IMR-90 (cell line): ENCODE data around the gene ASF1A. TPM values are rescaled to one million over a fixed set of nuclear protein-coding genes. Genes with fewer than 3 reads are reported as not detected.
A peak's percentile ranks its signal among the peaks of the same experiment; 100 is the strongest.

Source experiments
- ATAC-seq: fragments of 200-7000 bp; cut with Tn5 transposase; 2 replicates; pipeline ENCODE4 v1.9.1; 2020; ENCODE audit warnings: low read depth, mild to moderate bottlenecking, moderate library complexity
- BruUV-seq: library from RNA; stranded (reverse); fragments of 400-500 nt; replicated peaks from 2 replicates; lab custom pipeline; 2021; lab: Mats Ljungman, UMichigan
- CTCF ChIA-PET: fragments of 300-600 bp; formaldehyde crosslinking; extraction: SDS; loops from one replicate; lab custom pipeline; 2021; ENCODE audit warnings: antibody characterized with exemption; lab: Yijun Ruan, JAX
- POLR2A ChIA-PET: fragments of 300-600 bp; sonication (Branson Sonifier 250); formaldehyde crosslinking; loops from one replicate; lab custom pipeline; 2022; ENCODE audit warnings: antibody characterized with exemption; ENCODE audit not compliant: unreplicated experiment; lab: Charles Lee
- DNase-seq: peaks from one replicate; pipeline ENCODE4 v3.0.0; 2013
- H2AFZ ChIP-seq: replicated peaks from 2 replicates; pipeline ENCODE3; 2013; ENCODE audit warnings: low read length, mild to moderate bottlenecking; ENCODE audit not compliant: poor library complexity
- H2AK5ac ChIP-seq: 2 replicates; pipeline ENCODE4 v1.6.1; 2013; ENCODE audit warnings: low read depth, low read length, inconsistent platforms
- H2AK9ac ChIP-seq: replicated peaks from 2 replicates; pipeline ENCODE3; 2013; ENCODE audit warnings: mild to moderate bottlenecking, low read depth, low read length, moderate library complexity; ENCODE audit not compliant: poor library complexity
- H2BK120ac ChIP-seq: 2 replicates; pipeline ENCODE4 v1.6.1; 2013; ENCODE audit warnings: low read depth, low read length, inconsistent platforms
- H2BK15ac ChIP-seq: 3 replicates; pipeline ENCODE4 v1.6.1; 2013; ENCODE audit warnings: low read depth, low read length, inconsistent platforms
- H2BK20ac ChIP-seq: 2 replicates; pipeline ENCODE4 v1.6.1; 2013; ENCODE audit warnings: low read depth, mild to moderate bottlenecking, inconsistent platforms, low read length, moderate library complexity
- H2BK5ac ChIP-seq: 2 replicates; pipeline ENCODE4 v1.6.1; 2013; ENCODE audit warnings: mild to moderate bottlenecking, low read depth, low read length, inconsistent platforms; ENCODE audit not compliant: poor library complexity, severe bottlenecking
- H3K14ac ChIP-seq: replicated peaks from 2 replicates; pipeline ENCODE4 v1.6.1; 2013; ENCODE audit warnings: low read depth, low read length, inconsistent platforms
- H3K18ac ChIP-seq: 2 replicates; pipeline ENCODE4 v1.6.1; 2013; ENCODE audit warnings: low read depth, low read length, control low read depth
- H3K23ac ChIP-seq: 2 replicates; pipeline ENCODE4 v1.6.1; 2013; ENCODE audit warnings: low read depth, low read length, inconsistent platforms
- H3K27ac ChIP-seq: 2 replicates; pipeline ENCODE4 v1.5.1; 2013; ENCODE audit warnings: mild to moderate bottlenecking, control low read depth, low read length; ENCODE audit not compliant: insufficient read depth
- H3K27me3 ChIP-seq: 2 replicates; pipeline ENCODE4 v1.6.1; 2013; ENCODE audit warnings: low read length; ENCODE audit not compliant: control insufficient read depth, insufficient read depth
- H3K36me3 ChIP-seq: 2 replicates; pipeline ENCODE4 v1.6.1; 2013; ENCODE audit warnings: low read length, mixed read lengths; ENCODE audit not compliant: control insufficient read depth, insufficient read depth
- H3K4ac ChIP-seq: 2 replicates; pipeline ENCODE4 v1.6.1; 2013; ENCODE audit warnings: low read depth, low read length, inconsistent platforms
- H3K4me1 ChIP-seq: 2 replicates; pipeline ENCODE4 v1.6.1; 2013; ENCODE audit warnings: low read length, mixed read lengths; ENCODE audit not compliant: control insufficient read depth, insufficient read depth
- H3K4me2 ChIP-seq: 2 replicates; pipeline ENCODE4 v1.6.1; 2013; ENCODE audit warnings: low read depth, mild to moderate bottlenecking, control low read depth, low read length, moderate library complexity
- H3K4me3 ChIP-seq: 2 replicates; pipeline ENCODE4 v1.5.1; 2013; ENCODE audit warnings: low read depth, mild to moderate bottlenecking, control low read depth, low read length, moderate library complexity; ENCODE audit not compliant: insufficient read depth
- H3K56ac ChIP-seq: 2 replicates; pipeline ENCODE4 v1.6.1; 2013; ENCODE audit warnings: low read length, inconsistent platforms; ENCODE audit not compliant: insufficient read depth; ENCODE audit errors: extremely low read depth
- H3K79me1 ChIP-seq, 2 experiments: 2 replicates each; pipeline ENCODE4 v1.6.1; 2013; ENCODE audit warnings: low read length in 2 of 2, inconsistent platforms in 1 of 2, low read depth in 1 of 2
- H3K9ac ChIP-seq: 2 replicates; pipeline ENCODE4 v1.6.1; 2013; ENCODE audit warnings: low read depth, low read length, control low read depth
- H3K9me1 ChIP-seq: 2 replicates; pipeline ENCODE4 v1.6.1; 2013; ENCODE audit warnings: low read length, inconsistent platforms; ENCODE audit not compliant: insufficient read depth
- H3K9me3 ChIP-seq: 2 replicates; pipeline ENCODE4 v1.6.1; 2013; ENCODE audit warnings: low read length; ENCODE audit not compliant: control insufficient read depth, insufficient read depth
- H4K20me1 ChIP-seq: 2 replicates; pipeline ENCODE4 v1.6.1; 2013; ENCODE audit warnings: low read length, inconsistent platforms; ENCODE audit not compliant: insufficient read depth
- H4K5ac ChIP-seq: 2 replicates; pipeline ENCODE4 v1.6.1; 2013; ENCODE audit warnings: mild to moderate bottlenecking, low read depth, low read length, control low read depth
- H4K8ac ChIP-seq, 2 experiments: 2 replicates each; pipeline ENCODE4 v1.6.1; 2013; ENCODE audit warnings: low read depth in 2 of 2, low read length in 2 of 2, control low read depth in 1 of 2, inconsistent platforms in 1 of 2
- H4K91ac ChIP-seq: 2 replicates; pipeline ENCODE4 v1.6.1; 2013; ENCODE audit warnings: low read depth, low read length, inconsistent platforms; ENCODE audit not compliant: insufficient read depth
- CEBPB ChIP-seq: IDR thresholded peaks from 2 replicates; pipeline ENCODE4 v1.6.1; 2012; ENCODE audit warnings: low read depth, low read length, improper control_type of control experiment
- CTCF ChIP-seq: conservative IDR thresholded peaks from 2 replicates; pipeline ENCODE4 v1.5.1; 2012; ENCODE audit warnings: mild to moderate bottlenecking, low read depth, low read length, improper control_type of control experiment
- MAFK ChIP-seq: IDR thresholded peaks from 2 replicates; pipeline ENCODE4 v1.6.1; 2012; ENCODE audit warnings: low read depth, low read length, improper control_type of control experiment
- NFE2L2 ChIP-seq: fragments of 150-350 bp; IDR thresholded peaks from 2 replicates; pipeline ENCODE4 v1.6.1; 2016; ENCODE audit warnings: low read depth, mild to moderate bottlenecking, low read length
- POLR2A ChIP-seq: IDR thresholded peaks from 2 replicates; pipeline ENCODE4 v1.6.1; 2012; ENCODE audit warnings: mild to moderate bottlenecking, low read depth, low read length
- RAD21 ChIP-seq: IDR thresholded peaks from 2 replicates; pipeline ENCODE4 v1.6.1; 2012; ENCODE audit warnings: low read length, improper control_type of control experiment
- RCOR1 ChIP-seq: IDR thresholded peaks from 2 replicates; pipeline ENCODE4 v1.6.1; 2012; ENCODE audit warnings: mild to moderate bottlenecking, low read length, improper control_type of control experiment; ENCODE audit not compliant: insufficient replicate concordance
- RFX5 ChIP-seq: IDR thresholded peaks from 2 replicates; pipeline ENCODE4 v1.8.0; 2012; ENCODE audit warnings: low read depth, mild to moderate bottlenecking, low read length, moderate library complexity
- USF2 ChIP-seq: fragments of 150-350 bp; IDR thresholded peaks from 2 replicates; pipeline ENCODE4 v1.6.1; 2017; ENCODE audit warnings: mild to moderate bottlenecking, antibody characterized with exemption, low read length, low read depth
- WGBS, 2 experiments: methylation state at CpG; one replicate each; pipeline versions ENCODE4 v1.1.5 to v1.1.7; 2013; ENCODE audit warnings: missing lambda C conversion rate in 2 of 2; ENCODE audit not compliant: insufficient read length in 1 of 2; ENCODE audit errors: extremely low coverage in 2 of 2; 5-methylcytosine and 5-hydroxymethylcytosine counted together
- dilution Hi-C: fragments of 300-500 bp; cut with HindIII; formaldehyde crosslinking; loops from one replicate; pipeline ENCODE4 v1.14.3; 2018; ENCODE audit warnings: low sequenced_read_pairs; ENCODE audit not compliant: unreplicated experiment
- in situ Hi-C: fragments of 300-500 bp; cut with MboI; formaldehyde crosslinking; loops from 3 replicates; pipeline ENCODE4 v1.14.3; 2019; ENCODE audit warnings: low sequenced_read_pairs, inconsistent platforms, mixed read lengths
- intact Hi-C: fragments of 100-400 bp; cut with micrococcal nuclease; formaldehyde crosslinking; loops from 2 replicates; pipeline ENCODE4 v1.10.0; 2022
- polyA plus RNA-seq, 3 experiments: library from polyadenylated mRNA; depleted of rRNA; stranded (reverse); fragments of >200 nt; gene quantifications; 2 replicates each; pipeline ENCODE4 v1.2.3, GENCODE V29; 2012; ENCODE audit warnings: low replicate concordance in 1 of 3
- total RNA-seq: library from RNA; depleted of rRNA; stranded (reverse); fragments of >200 nt; gene quantifications from 2 replicates; pipeline ENCODE4 v1.2.3, GENCODE V29; 2012

The ASF1A gene
- total and polyA plus RNA-seq, 2 of the 4 experiments (the other 2 are of a cell fraction): 10.1 to 11.1 TPM

GRCh38 chr6:118876198-118876597, 17.8 kb upstream of the ASF1A start:
- DNase-seq (peak; percentile 55), ATAC-seq (peak; percentile 50)
- ChIA-PET CTCF (interaction anchor here (1.2 kb wide), 1 partner anchor 9 kb away, joined by 3 read pairs; no protein-coding TSS in a partner anchor), POLR2A (no interaction called here)
- no peaks in the 10 kb centered on the region for H3K9me3 ChIP-seq
- H3K27me3 ChIP-seq: no peaks in the 10 kb centered on the region
- peak overlapping the region; percentile 13; the same call in 1 of the 2 replicates for H3K23ac ChIP-seq
- dilution Hi-C loops (no loop called here), in situ Hi-C loops (no loop called here), intact Hi-C loops (no loop called here)
- no peaks in the 10 kb centered on the region for H3K9me1 ChIP-seq
- no peak overlapping the region for H2AFZ ChIP-seq
- H2AK5ac ChIP-seq: no peak overlapping the region
- H3K36me3 ChIP-seq: no peaks in the 10 kb centered on the region
- no peak overlapping the region for H4K91ac ChIP-seq
- no peaks in the 10 kb centered on the region for H4K20me1 ChIP-seq
- H3K14ac ChIP-seq: no peak overlapping the region; the same call in 1 of the 2 replicates
- H3K9ac ChIP-seq: no peak overlapping the region
- H2AK9ac ChIP-seq: no peak overlapping the region
- H4K5ac ChIP-seq: peak overlapping the region; percentile 63; the same call in 1 of the 2 replicates
- peaks cover 12 to 17% of the 10 kb centered on the region in 2 experiments; a peak in 3 of 4 replicates for H3K79me1 ChIP-seq
- peak overlapping the region; percentile 87 for H2BK5ac ChIP-seq
- H3K4me3 ChIP-seq: no peak overlapping the region
- peaks cover 5% of the 10 kb centered on the region for H3K4me1 ChIP-seq
- H3K4ac ChIP-seq: no peak overlapping the region
- no TSS peak for BruUV-seq
- WGBS, 2 experiments: no CpG with 5 or more reads among the region's 1 CpG
- TF ChIP-seq CEBPB (no peak), MAFK (no peak), USF2 (no peak), CTCF (no peak), RCOR1 (no peak), RFX5 (no peak), NFE2L2 (no peak), POLR2A (no peak), RAD21 (no peak)
- peak overlapping the region in 1 of 2 experiments; percentile 11; a peak in 1 of 4 replicates for H4K8ac ChIP-seq
- no peak overlapping the region for H2BK15ac ChIP-seq
- peak overlapping the region; percentile 24; the same call in 1 of the 2 replicates for H2BK120ac ChIP-seq
- peak overlapping the region; percentile 61; the same call in 1 of the 2 replicates for H3K4me2 ChIP-seq
- H3K56ac ChIP-seq: no peak overlapping the region
- H3K18ac ChIP-seq: peak overlapping the region; percentile 68
- no peak overlapping the region; the same call in 1 of the 2 replicates for H3K27ac ChIP-seq
- H2BK20ac ChIP-seq: no peak overlapping the region
